Activated gamma-delta T cell (primary cell): ENCODE data around the gene SBF2.

Experiments used
- DNase-seq: peaks from one replicate; lab custom pipeline; 2025; lab: John Stamatoyannopoulos, UW
- total RNA-seq, 2 donors: gene quantifications; one replicate each; lab custom pipeline; 2026; lab: John Stamatoyannopoulos, UW

The SBF2 gene
- 31.4 to 40.1 reads per million in 2 donors for total RNA-seq

DNA sequence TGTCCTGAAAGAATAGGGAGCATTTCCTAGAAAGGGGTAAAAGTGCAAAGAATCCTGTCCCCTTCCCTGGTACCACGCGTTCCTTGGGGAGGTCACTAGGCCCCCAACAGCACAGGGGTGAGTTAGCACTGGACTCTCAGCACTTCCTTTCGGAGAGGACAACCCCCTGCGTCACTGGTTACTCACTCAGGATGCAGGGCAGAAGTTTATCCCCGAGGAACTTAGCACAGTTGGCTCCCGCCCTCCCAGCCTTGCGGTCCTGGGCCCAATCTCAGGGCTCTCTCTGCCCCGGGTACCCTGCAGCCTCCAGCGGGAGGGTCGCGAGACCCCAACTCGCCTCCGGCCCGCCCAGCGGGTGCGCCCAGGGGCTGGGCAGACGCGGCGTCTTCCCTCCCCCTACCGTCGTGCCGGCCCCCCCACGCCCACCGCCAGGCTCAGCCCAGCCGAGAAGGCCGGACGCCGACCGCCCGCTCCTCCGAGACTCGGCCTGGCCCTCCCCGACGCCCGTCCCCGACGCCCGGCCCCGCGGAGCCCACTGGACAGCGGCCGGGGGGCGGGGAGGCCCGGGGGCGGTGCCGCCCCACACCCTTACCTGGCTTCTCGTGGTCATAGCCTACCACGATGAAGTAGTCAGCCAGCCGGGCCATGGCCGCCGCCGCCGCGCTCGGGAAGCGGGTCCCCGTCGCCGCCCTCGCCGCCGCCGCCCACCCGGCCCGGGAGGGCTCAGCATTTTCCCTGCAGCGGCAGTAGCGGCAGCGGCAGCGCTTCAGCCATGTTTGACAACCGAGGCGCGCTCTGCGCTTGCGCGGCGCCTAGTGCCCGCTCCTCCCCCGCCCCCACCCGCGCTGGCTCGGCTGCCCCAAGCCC is at the start of gene SBF2:
Gene SBF2 (minus strand): TSS at position 797 of the 867 bp plus-strand sequence. CDS start 150 bp downstream, at position 647.
- peak; percentile 71 for DNase-seq

DNA sequence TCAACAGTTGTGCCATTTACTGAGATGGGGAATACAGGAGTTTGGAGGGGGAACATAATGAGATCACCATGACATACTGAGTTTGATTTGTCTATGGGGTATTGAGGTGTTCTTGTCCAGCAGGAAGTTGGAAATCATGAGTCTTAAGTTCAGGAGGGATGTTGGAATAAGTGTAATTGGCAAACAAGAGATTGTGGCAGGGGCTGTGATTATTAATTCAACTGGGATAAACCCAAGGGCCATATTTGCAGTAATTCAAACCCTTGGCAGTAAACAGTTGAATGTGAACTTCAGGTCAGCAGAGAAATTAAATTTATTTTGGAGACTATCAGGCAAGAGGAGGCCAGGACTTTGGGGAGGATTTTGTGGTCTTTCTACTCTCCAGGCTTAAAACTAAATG is 44.3 kb upstream of the SBF2 start:
- DNase-seq = no peak

DNA sequence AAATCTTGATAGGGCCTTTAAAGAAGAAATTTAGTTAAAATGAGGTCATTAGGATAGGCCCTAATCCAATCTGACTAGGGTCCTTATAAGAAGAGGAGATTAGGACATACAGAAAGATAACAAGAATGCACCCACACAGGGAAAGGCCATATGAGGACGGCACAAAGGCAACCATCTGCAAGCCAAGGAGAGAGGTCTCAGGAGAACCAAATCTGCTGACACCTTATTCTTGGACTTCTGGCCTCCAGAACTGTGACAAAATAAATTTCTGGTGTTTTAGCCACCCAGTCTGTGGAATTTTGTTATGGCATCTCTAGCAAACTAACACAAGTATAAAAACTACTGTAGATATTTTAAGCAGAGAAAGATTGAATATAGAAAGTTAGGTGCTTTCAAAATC is 39.5 kb upstream of the SBF2 start:
- DNase-seq = no peak

- DNase-seq = no peak
These were observed 37.7 kb upstream of the SBF2 start for GRCh38 chr11:10331548-10332289.

- no peak for DNase-seq
These were observed 35.9 kb upstream of the SBF2 start for GRCh38 chr11:10329935-10330334.

GRCh38 chr11:10329356-10329755 is 35.3 kb upstream of the SBF2 start:
- DNase-seq = no peak

GRCh38 chr11:10328314-10329098 is 34.5 kb upstream of the SBF2 start:
- no peak for DNase-seq

GRCh38 chr11:10327254-10327653 is 33.2 kb upstream of the SBF2 start:
- no peak for DNase-seq

DNA sequence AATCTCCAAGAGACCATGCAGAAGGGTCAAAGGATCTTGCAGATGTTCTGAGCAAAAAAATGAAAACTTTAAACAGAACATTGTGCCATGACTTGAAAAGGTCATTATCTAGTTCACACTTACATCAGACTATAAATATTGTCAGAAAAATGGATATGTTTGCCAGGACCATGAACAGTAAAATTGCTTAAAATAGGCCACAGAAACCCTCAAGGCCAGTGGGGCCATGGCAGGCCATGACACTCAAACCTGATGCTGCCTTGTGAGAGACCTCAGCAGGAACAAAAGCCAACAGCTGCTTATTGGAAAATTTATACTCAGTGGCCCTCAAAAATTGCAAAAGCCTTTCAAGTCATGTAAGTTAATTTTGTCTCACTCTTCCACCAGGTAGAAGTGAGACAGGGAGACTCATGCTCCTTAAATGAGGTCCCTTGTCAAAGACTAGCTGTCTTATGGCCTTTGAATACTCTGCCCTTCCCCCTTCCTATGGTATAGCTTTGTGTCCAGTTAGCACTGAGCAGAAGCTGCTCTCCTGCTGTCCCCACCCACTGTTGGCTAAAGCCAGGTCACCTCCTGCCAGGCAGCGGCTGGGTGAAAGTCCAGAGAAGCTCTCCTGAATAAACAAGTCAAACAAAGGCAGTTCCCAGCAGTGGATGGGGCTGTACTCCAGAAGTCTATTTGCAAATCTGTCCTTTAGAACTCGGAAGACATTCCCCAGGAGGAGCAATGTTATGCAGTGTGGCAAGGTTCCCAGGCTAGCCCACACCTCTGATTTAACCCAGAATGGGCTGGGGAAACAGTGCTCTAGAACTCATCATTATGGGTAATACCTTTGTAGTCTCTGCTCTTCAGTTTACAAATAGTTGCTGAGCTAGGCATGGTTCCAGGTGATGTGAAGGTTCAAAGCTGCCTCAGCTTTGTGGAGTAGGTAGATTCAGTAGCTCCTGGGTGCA is 32.3 kb upstream of the SBF2 start:
- DNase-seq = no peak

DNA sequence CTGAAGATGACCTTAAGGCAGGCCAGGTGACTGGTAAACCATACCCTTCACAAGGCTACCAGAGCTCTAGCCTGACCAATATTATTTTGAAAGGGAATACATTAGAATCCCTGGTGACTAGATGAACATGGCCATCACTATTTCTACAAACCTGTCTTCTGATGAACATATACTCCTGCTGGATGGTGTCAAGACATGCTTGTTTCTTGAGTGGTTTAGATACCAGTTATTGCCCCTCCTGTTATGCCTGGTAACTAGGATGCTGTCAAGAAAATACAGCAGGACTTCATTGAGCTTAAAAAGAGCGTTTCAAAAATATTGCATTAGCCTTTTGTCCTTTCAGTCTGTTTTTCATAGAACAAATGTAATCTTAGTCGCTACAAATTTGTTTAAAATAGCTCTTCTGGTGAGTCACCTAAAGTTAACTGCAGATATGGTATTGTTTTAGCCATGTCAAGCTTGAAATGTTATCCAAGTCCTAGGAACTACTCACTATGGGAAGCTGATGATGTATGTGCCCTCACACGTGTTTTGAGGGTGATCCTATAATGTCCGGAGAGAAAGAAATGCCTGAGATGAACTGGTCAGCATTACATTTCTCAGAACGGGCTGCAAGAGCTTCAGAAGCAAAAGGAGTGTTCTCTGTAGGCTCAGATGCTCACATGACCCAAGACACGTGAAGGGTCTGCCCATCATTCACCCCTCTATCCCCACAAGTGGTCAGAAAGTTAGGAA is 31.4 kb upstream of the SBF2 start:
- DNase-seq = no peak

- no peak for DNase-seq
These were observed 30.5 kb upstream of the SBF2 start for GRCh38 chr11:10324474-10324873.

DNA sequence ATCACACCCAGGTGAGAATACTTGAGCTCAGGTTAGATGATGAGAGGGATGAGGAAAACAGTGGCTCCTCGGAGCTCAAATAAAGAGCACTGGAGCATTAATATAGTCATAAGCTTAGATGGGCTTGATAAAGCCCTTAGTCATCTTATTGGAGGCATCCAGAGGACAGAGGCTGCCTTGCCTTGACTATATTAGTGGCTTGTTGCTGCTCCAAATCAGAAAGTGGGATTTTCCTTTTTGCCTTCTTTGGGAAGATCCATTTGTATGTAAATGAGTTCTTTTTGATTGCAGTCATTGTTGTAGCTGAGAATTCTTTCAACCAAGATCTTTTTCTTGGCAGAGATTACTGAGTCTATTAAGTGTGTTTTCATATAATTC is 29.8 kb upstream of the SBF2 start:
- DNase-seq = no peak

DNA sequence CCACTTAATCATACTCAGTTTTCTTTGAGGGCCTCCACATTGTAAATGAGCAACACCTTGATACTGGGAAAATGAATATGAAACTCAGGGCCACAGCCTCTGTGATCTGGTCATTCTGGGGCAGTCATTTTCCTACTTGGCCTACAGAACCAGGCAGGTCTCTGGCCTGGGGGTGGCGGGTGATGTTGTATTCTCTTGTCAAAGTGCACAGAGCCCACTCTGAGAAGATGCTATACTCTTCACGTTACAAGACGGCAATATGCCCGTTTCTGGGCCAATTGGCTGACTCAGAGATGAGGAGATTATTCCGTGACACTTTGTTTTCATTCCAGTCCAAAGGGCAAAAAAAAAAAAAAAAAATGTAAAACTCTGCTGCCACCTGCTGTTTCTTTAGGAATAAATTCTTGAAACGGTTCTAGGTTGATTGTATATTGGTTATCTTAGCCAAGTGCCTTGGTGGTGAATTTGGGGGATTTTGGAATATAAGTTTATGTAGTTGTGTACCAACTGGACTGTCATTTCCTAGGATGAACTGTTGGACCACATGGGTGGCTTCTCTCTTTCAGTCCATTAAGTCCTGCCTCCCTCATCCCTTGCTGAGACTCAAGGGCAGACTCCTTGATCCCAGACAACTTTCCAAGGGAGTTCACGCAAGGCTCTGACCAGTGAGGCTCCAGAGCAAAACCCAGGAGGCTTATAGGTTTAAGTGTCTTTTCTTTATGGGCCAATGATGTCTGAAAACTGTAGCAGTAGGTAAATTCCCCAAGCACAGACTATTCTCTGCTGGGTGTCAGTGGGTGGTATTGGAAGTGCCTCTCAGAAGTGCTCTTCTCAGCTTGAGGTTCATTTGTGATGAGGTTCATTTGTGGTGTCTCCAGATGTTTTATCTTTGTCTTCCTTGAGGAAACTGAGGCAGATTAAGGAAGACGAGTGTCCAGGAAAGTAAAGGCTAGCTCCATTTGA is 29.1 kb upstream of the SBF2 start:
- DNase-seq = no peak

DNA sequence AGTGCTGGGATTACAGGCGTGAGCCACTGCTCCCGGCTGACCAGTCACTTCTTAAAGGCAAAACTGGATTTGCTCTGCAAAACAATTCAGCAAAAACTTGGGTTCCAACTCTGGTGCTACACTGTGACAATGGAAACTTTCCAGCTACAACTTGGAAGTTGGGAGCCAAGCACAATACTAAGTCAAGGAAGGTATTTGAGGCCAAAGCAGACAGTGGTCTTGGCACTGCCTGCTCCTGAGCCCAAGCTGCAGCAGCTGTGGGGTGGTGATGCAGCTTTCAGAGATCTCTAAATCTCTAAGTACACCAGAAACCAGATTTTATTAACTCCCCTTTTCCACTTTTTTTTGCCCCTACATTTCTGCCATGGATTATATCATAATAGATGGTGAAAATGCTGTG is 28.4 kb upstream of the SBF2 start:
- DNase-seq = no peak

DNA sequence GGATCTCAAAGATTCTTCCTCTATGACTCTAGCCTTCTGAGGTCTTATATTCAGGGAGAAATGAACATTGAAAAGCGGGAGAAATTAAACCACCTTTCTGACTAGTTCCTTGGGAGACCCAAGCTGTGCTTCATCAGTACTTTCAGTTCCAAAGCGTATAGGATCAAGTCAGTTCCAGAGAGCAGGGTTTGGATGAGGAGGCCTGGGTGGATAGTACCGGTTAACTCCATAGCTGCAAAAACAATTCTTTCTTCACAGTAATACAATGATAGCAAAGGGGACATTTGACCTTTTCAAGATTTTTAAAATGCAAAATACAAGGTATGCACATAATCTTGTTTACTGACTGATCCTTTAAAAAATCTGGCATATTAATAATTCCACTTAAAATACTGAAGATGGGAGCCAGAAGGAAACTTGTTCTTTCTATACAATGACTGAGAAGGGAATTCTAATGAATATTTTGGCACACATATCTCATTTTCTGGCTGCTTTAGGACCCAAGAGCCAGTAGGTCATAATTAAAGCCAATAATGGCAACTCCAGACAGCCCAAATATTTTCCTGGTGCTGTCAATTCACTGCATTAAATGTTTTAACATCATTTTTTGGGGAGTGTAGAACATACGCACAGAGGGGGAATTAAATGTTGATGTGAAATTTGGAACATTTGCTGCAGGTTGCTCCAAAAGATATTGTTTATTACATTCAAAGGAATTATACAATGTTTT is 26.9 kb upstream of the SBF2 start:
- no peak for DNase-seq

GRCh38 chr11:10319702-10320558 is 25.9 kb upstream of the SBF2 start:
- no peak for DNase-seq

GRCh38 chr11:10318527-10318802 is 24.4 kb upstream of the SBF2 start:
- no peak for DNase-seq
